HG02678 (cell line): ENCODE measurements around the gene ZNF253.
"Not testable (repeated sequence)": the region's sequence is repeated elsewhere in the genome, so short reads cannot be mapped to it uniquely, and the experiment has no call there.

Experiments
- ATAC-seq: cut with Tn5 transposase; IDR thresholded peaks from one replicate; pipeline ENCODE4 v1.9.1; 2021; ENCODE audit warnings: mild to moderate bottlenecking, moderate library complexity; ENCODE audit not compliant: unreplicated experiment

Gene ZNF253

GRCh38 chr19:19865750-19866610 lies at the start of gene ZNF253:
TSS of gene ZNF253 (plus strand) at chr19:19865882. CDS start at chr19:19865997, 115 bp downstream.
- peak; percentile 96 for ATAC-seq

- ATAC-seq = no peak
Observed at GRCh38 chr19:19816679-19817078, 49.0 kb upstream of the ZNF253 start.

- no peak for ATAC-seq
Observed at GRCh38 chr19:19817357-19817756, 48.3 kb upstream of the ZNF253 start.

GRCh38 chr19:19820774-19821320 lies 44.8 kb upstream of the ZNF253 start:
- no peak for ATAC-seq

GRCh38 chr19:19821366-19821951 lies 44.2 kb upstream of the ZNF253 start, which contains the start of gene ZNF506:
TSS of gene ZNF506 (minus strand) at chr19:19821750. CDS start at chr19:19821603, 147 bp downstream.
- peak; percentile 86 for ATAC-seq

- ATAC-seq = not testable (repeated sequence)
Observed at GRCh38 chr19:19821976-19822375, 43.7 kb upstream of the ZNF253 start.

- no peak for ATAC-seq
Observed at GRCh38 chr19:19823916-19824315, 41.8 kb upstream of the ZNF253 start.

- ATAC-seq = no peak
Observed at GRCh38 chr19:19826875-19827274, 38.8 kb upstream of the ZNF253 start.

- ATAC-seq = no peak
Observed at GRCh38 chr19:19835560-19836038, 30.1 kb upstream of the ZNF253 start.

- no peak for ATAC-seq
Observed at GRCh38 chr19:19847781-19848180, 17.9 kb upstream of the ZNF253 start.

GRCh38 chr19:19849056-19849455 lies 16.6 kb upstream of the ZNF253 start:
- no peak for ATAC-seq

GRCh38 chr19:19851740-19852139 lies 13.9 kb upstream of the ZNF253 start:
- ATAC-seq = not testable (repeated sequence)

- ATAC-seq = no peak
Observed at GRCh38 chr19:19858751-19859150, 6.9 kb upstream of the ZNF253 start.

- ATAC-seq = no peak
Observed at GRCh38 chr19:19860756-19861390, 4.8 kb upstream of the ZNF253 start.

GRCh38 chr19:19866611-19867248 lies 1.0 kb downstream of the ZNF253 start:
- ATAC-seq = no peak

GRCh38 chr19:19870086-19870485 lies 4.4 kb downstream of the ZNF253 start:
- ATAC-seq = not testable (repeated sequence)

GRCh38 chr19:19871932-19872331 lies 6.2 kb downstream of the ZNF253 start:
- ATAC-seq = no peak

GRCh38 chr19:19873381-19873780 lies 7.7 kb downstream of the ZNF253 start:
- ATAC-seq = no peak

GRCh38 chr19:19877724-19878123 lies 12.0 kb downstream of the ZNF253 start:
- no peak for ATAC-seq

GRCh38 chr19:19884583-19884982 lies 18.9 kb downstream of the ZNF253 start:
- no peak for ATAC-seq
